ENCODE results near the gene TSKU. TPM values are rescaled to one million over a fixed set of nuclear protein-coding genes. Genes with fewer than 3 reads are reported as not detected.

TSKU gene
- polyA plus RNA-seq, 3 donors = not detected

DNA sequence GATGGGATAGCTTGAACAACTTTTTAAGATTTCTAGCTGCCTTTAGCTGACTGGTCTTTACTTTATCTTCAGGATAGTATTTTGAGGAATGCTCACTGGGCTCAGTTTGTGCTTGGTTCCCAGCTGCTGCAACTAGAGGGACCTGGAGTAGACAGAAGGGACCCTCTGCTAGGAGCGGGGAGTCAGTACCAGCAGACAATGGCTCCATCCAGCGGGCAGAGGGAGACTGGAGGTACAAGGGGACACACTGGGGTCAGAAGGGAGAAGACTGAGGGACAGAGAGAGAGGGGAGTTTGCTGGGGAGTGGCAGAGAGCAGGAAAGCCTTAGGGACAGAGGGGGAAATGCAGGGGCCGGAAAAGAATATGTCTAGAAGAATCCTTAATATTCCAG lies 55.5 kb downstream of the TSKU start:
- DNase-seq = no peak
- H3K27ac Mint-ChIP-seq = no peak overlapping the region

DNA sequence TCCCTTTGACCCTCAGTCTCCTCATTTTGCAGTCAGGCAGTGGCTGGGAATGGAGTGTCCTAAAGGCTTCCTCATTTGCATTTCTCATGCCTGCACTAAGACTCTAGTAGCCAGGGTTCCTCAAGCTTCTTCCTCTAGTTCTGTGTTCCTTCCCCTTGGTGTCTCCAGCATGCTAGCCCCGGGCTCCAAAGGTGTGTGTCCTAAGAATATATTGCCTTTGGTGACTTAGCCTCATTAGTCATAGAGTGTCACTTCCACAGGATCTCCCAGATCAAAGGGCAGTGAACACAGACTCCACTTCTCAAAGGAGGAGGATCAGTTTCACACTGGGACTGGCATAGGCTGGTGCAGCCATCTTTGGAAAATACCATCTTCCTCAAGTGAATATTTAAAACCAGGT lies 56.2 kb downstream of the TSKU start:
- Histone ChIP-seq H4K20me1 (ENCODE audit: insufficient read depth, low read length) (no peaks in the 10 kb centered on the region), H3K4me1 (ENCODE audit: control insufficient read depth in 1 of 2, insufficient read depth in 2 of 2, low read length in 2 of 2) (peaks cover 23 to 30% of the 10 kb centered on the region in 2 donors), H3K9me3 (replicated peaks in 1 of 2; ENCODE audit: control insufficient read depth in 1 of 2, insufficient read depth in 1 of 2, low read length in 2 of 2) (no peaks in the 10 kb centered on the region), H3K27ac (ENCODE audit: low read depth in 1 of 2, low read length in 2 of 2) (no peak overlapping the region), H3K36me3 (replicated peaks in 1 of 2; ENCODE audit: control insufficient read depth in 1 of 2, insufficient read depth in 2 of 2, low read length in 2 of 2) (no peaks in the 10 kb centered on the region), H3K4me3 (replicated peaks in 1 of 3; ENCODE audit: low read depth in 2 of 3, low read length in 3 of 3) (no peak overlapping the region), H3K27me3 (ENCODE audit: control insufficient read depth in 2 of 2, insufficient read depth in 2 of 2, low read length in 2 of 2) (no peaks in the 10 kb centered on the region), H3K9ac (ENCODE audit: insufficient read depth, low read length, poor library complexity, severe bottlenecking) (no peak overlapping the region), H3K4me2 (replicated peaks; ENCODE audit: extremely low read depth, low read length, poor library complexity, severe bottlenecking) (no peak overlapping the region), H2AFZ (ENCODE audit: insufficient read depth, low read depth, low read length, poor library complexity, severe bottlenecking) (peak overlapping the region; percentile 2), H3K79me2 (ENCODE audit: insufficient read depth, low read length) (no peaks in the 10 kb centered on the region)
- no peaks in the 10 kb centered on the region for H3K36me3 Mint-ChIP-seq
- H3K27me3 Mint-ChIP-seq (ENCODE audit: low read depth in 3 of 3) = peaks cover 5 to 8% (median 7%) of the 10 kb centered on the region in 3 donors
- H3K4me3 Mint-ChIP-seq = no peak overlapping the region
- peak overlapping the region in 2 of 7 donors; percentile 34 to 58 for H3K27ac Mint-ChIP-seq
- peak; percentile 20 to 62 (median 45) for DNase-seq
- intact Hi-C loops (cut with micrococcal nuclease) = no loop called here
- WGBS (ENCODE audit: insufficient coverage) = no CpG with 5 or more reads among the region's 1 CpG
- peaks cover 0 to 2% (median 0%) of the 10 kb centered on the region in 7 donors for H3K9me3 Mint-ChIP-seq
- H3K4me1 Mint-ChIP-seq = peaks cover 24% of the 10 kb centered on the region
- TF ChIP-seq, protein P1, sequence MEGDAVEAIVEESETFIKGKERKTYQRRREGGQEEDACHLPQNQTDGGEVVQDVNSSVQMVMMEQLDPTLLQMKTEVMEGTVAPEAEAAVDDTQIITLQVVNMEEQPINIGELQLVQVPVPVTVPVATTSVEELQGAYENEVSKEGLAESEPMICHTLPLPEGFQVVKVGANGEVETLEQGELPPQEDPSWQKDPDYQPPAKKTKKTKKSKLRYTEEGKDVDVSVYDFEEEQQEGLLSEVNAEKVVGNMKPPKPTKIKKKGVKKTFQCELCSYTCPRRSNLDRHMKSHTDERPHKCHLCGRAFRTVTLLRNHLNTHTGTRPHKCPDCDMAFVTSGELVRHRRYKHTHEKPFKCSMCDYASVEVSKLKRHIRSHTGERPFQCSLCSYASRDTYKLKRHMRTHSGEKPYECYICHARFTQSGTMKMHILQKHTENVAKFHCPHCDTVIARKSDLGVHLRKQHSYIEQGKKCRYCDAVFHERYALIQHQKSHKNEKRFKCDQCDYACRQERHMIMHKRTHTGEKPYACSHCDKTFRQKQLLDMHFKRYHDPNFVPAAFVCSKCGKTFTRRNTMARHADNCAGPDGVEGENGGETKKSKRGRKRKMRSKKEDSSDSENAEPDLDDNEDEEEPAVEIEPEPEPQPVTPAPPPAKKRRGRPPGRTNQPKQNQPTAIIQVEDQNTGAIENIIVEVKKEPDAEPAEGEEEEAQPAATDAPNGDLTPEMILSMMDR (IDR thresholded peaks at IDR 0.05) = no peak

More for the DNA sequence above, 55.5 kb downstream of the TSKU start:
- H3K4me1 Mint-ChIP-seq = peaks cover 21% of the 10 kb centered on the region
- Histone ChIP-seq H3K79me2 (ENCODE audit: insufficient read depth, low read length) (no peaks in the 10 kb centered on the region), H3K27ac (ENCODE audit: low read depth in 1 of 2, low read length in 2 of 2) (no peak overlapping the region), H3K9ac (ENCODE audit: insufficient read depth, low read length, poor library complexity, severe bottlenecking) (no peak overlapping the region), H2AFZ (ENCODE audit: insufficient read depth, low read depth, low read length, poor library complexity, severe bottlenecking) (no peak overlapping the region), H3K9me3 (replicated peaks in 1 of 2; ENCODE audit: control insufficient read depth in 1 of 2, insufficient read depth in 1 of 2, low read length in 2 of 2) (no peaks in the 10 kb centered on the region), H3K4me1 (ENCODE audit: control insufficient read depth in 1 of 2, insufficient read depth in 2 of 2, low read length in 2 of 2) (peaks cover 20 to 25% of the 10 kb centered on the region in 2 donors), H3K4me3 (replicated peaks in 1 of 3; ENCODE audit: low read depth in 2 of 3, low read length in 3 of 3) (no peak overlapping the region), H3K36me3 (replicated peaks in 1 of 2; ENCODE audit: control insufficient read depth in 1 of 2, insufficient read depth in 2 of 2, low read length in 2 of 2) (no peaks in the 10 kb centered on the region), H3K27me3 (ENCODE audit: control insufficient read depth in 2 of 2, insufficient read depth in 2 of 2, low read length in 2 of 2) (no peaks in the 10 kb centered on the region), H4K20me1 (ENCODE audit: insufficient read depth, low read length) (no peaks in the 10 kb centered on the region), H3K4me2 (replicated peaks; ENCODE audit: extremely low read depth, low read length, poor library complexity, severe bottlenecking) (no peak overlapping the region)
- no peaks in the 10 kb centered on the region for H3K36me3 Mint-ChIP-seq
- TF ChIP-seq, protein P1 (IDR thresholded peaks at IDR 0.05) = no peak
- H3K27me3 Mint-ChIP-seq (ENCODE audit: low read depth in 3 of 3) = peaks cover 5 to 8% (median 7%) of the 10 kb centered on the region in 3 donors
- peaks cover 0 to under 1% (median 0%) of the 10 kb centered on the region in 7 donors for H3K9me3 Mint-ChIP-seq
- intact Hi-C loops (cut with micrococcal nuclease) = no loop called here
- H3K4me3 Mint-ChIP-seq = no peak overlapping the region
- WGBS (ENCODE audit: insufficient coverage) = 91% methylated on average over 2 of the region's 3 CpGs

All from CD14-positive monocyte (primary cell).